TTC549 (cell line): ENCODE results near the gene NES.
A peak's percentile ranks its signal among the peaks of the same experiment; 100 is the strongest.
"Not testable (repeated sequence)": the region's sequence is repeated elsewhere in the genome, so short reads cannot be mapped to it uniquely, and the experiment has no call there.

Experiments
- FAIRE-seq: peaks from 2 replicates; lab custom pipeline; 2012; peaks lifted over from hg19 to GRCh38; lab: Jason Lieb, UNC

Gene NES

GRCh38 chr1:156643049-156643777 lies 34.0 kb downstream of the NES start:
- no peak for FAIRE-seq

- no peak for FAIRE-seq
Observed at GRCh38 chr1:156642265-156643048, 34.8 kb downstream of the NES start.

GRCh38 chr1:156641761-156642264 lies 35.4 kb downstream of the NES start, which contains the start of gene BCAN:
BCAN (plus strand) TSS chr1:156642117; CDS start chr1:156646055, 3,938 bp downstream.
- FAIRE-seq = no peak

- FAIRE-seq = no peak
Observed at GRCh38 chr1:156640842-156641706, 36.1 kb downstream of the NES start.

GRCh38 chr1:156639601-156640101 lies 37.6 kb downstream of the NES start:
- FAIRE-seq = no peak

GRCh38 chr1:156638189-156638985 lies 38.8 kb downstream of the NES start:
- FAIRE-seq = no peak

- FAIRE-seq = no peak
Observed at GRCh38 chr1:156632355-156632754, 44.9 kb downstream of the NES start.

- not testable (repeated sequence) for FAIRE-seq
Observed at GRCh38 chr1:156631152-156631551, 46.1 kb downstream of the NES start.

- no peak for FAIRE-seq
Observed at GRCh38 chr1:156629823-156630449, 47.3 kb downstream of the NES start.

GRCh38 chr1:156627313-156627880 lies 49.8 kb downstream of the NES start:
- FAIRE-seq = peak; percentile 88

- FAIRE-seq = no peak
Observed at GRCh38 chr1:156626079-156626438, 51.1 kb downstream of the NES start.

- no peak for FAIRE-seq
Observed at GRCh38 chr1:156625436-156626078, 51.6 kb downstream of the NES start.

- no peak for FAIRE-seq
Observed at GRCh38 chr1:156624814-156625435, 52.3 kb downstream of the NES start.

GRCh38 chr1:156623946-156624813 lies 53.0 kb downstream of the NES start:
- FAIRE-seq = no peak

GRCh38 chr1:156622581-156623297 lies 54.5 kb downstream of the NES start:
- no peak for FAIRE-seq

- no peak for FAIRE-seq
Observed at GRCh38 chr1:156619582-156619955, 57.6 kb downstream of the NES start.

GRCh38 chr1:156618853-156619581 lies 58.2 kb downstream of the NES start, which contains the start of gene HAPLN2:
HAPLN2 (plus strand) TSS chr1:156619415; CDS start chr1:156623491, 4,076 bp downstream.
- FAIRE-seq = no peak
